ENCODE data around the gene SMIM41. TPM values are rescaled to one million over a fixed set of nuclear protein-coding genes. Genes with fewer than 3 reads are reported as not detected.
A peak's percentile ranks its signal among the peaks of the same experiment; 100 is the strongest.

The SMIM41 gene
- total RNA-seq, 2 donors from 2014 or later = not detected

GRCh38 chr12:52056801-52057637, 22.5 kb upstream of the SMIM41 start:
- Mint-ChIP-seq H3K27ac (no peak overlapping the region), H3K36me3 (ENCODE audit: low read depth) (peaks cover 69% of the 10 kb centered on the region), H3K27me3 (no peaks in the 10 kb centered on the region), H3K4me3 (no peak overlapping the region), H3K4me1 (no peaks in the 10 kb centered on the region), H3K9me3 (no peaks in the 10 kb centered on the region)
- ATAC-seq (replicated peaks) = no peak

GRCh38 chr12:52057638-52058576, 21.6 kb upstream of the SMIM41 start:
- no peaks in the 10 kb centered on the region for H3K27me3 Mint-ChIP-seq
- H3K27ac Mint-ChIP-seq = no peak overlapping the region
- H3K36me3 Mint-ChIP-seq (ENCODE audit: low read depth) = peaks cover 60% of the 10 kb centered on the region
- no peaks in the 10 kb centered on the region for H3K4me1 Mint-ChIP-seq
- no peak overlapping the region for H3K4me3 Mint-ChIP-seq
- no peak for ATAC-seq (replicated peaks)
- no peaks in the 10 kb centered on the region for H3K9me3 Mint-ChIP-seq

- Mint-ChIP-seq H3K4me1 (no peaks in the 10 kb centered on the region), H3K27ac (no peak overlapping the region), H3K4me3 (no peak overlapping the region), H3K9me3 (no peaks in the 10 kb centered on the region), H3K36me3 (ENCODE audit: low read depth) (peaks cover 51% of the 10 kb centered on the region), H3K27me3 (no peaks in the 10 kb centered on the region)
- no peak for ATAC-seq (replicated peaks)
Observed at GRCh38 chr12:52058631-52059361, 20.7 kb upstream of the SMIM41 start.

GRCh38 chr12:52059582-52060497, 19.7 kb upstream of the SMIM41 start:
- H3K9me3 Mint-ChIP-seq = no peaks in the 10 kb centered on the region
- peaks cover 41% of the 10 kb centered on the region for H3K36me3 Mint-ChIP-seq (ENCODE audit: low read depth)
- H3K27me3 Mint-ChIP-seq = no peaks in the 10 kb centered on the region
- ATAC-seq (replicated peaks) = no peak
- no peaks in the 10 kb centered on the region for H3K4me1 Mint-ChIP-seq
- no peak overlapping the region for H3K27ac Mint-ChIP-seq
- H3K4me3 Mint-ChIP-seq = no peak overlapping the region

GRCh38 chr12:52060498-52061177, 18.9 kb upstream of the SMIM41 start:
- ATAC-seq (replicated peaks) = no peak
- no peak overlapping the region for H3K4me3 Mint-ChIP-seq
- H3K4me1 Mint-ChIP-seq = peaks cover 5% of the 10 kb centered on the region
- no peaks in the 10 kb centered on the region for H3K9me3 Mint-ChIP-seq
- no peak overlapping the region for H3K27ac Mint-ChIP-seq
- no peaks in the 10 kb centered on the region for H3K27me3 Mint-ChIP-seq
- H3K36me3 Mint-ChIP-seq (ENCODE audit: low read depth) = peaks cover 33% of the 10 kb centered on the region

- peaks cover 24% of the 10 kb centered on the region for H3K36me3 Mint-ChIP-seq (ENCODE audit: low read depth)
- H3K27ac Mint-ChIP-seq = no peak overlapping the region
- no peaks in the 10 kb centered on the region for H3K9me3 Mint-ChIP-seq
- peaks cover 10% of the 10 kb centered on the region for H3K4me1 Mint-ChIP-seq
- ATAC-seq (replicated peaks) = no peak
- H3K4me3 Mint-ChIP-seq = no peak overlapping the region
- H3K27me3 Mint-ChIP-seq = no peaks in the 10 kb centered on the region
Observed at GRCh38 chr12:52061470-52062166, 17.9 kb upstream of the SMIM41 start.

GRCh38 chr12:52062167-52063081, 17.1 kb upstream of the SMIM41 start:
- peaks cover 15% of the 10 kb centered on the region for H3K4me1 Mint-ChIP-seq
- H3K4me3 Mint-ChIP-seq = no peak overlapping the region
- no peak overlapping the region for H3K27ac Mint-ChIP-seq
- no peaks in the 10 kb centered on the region for H3K27me3 Mint-ChIP-seq
- H3K36me3 Mint-ChIP-seq (ENCODE audit: low read depth) = peaks cover 16% of the 10 kb centered on the region
- no peak for ATAC-seq (replicated peaks)
- H3K9me3 Mint-ChIP-seq = no peaks in the 10 kb centered on the region

- no peak overlapping the region for H3K27ac Mint-ChIP-seq
- H3K4me3 Mint-ChIP-seq = no peak overlapping the region
- ATAC-seq (replicated peaks) = no peak
Observed at GRCh38 chr12:52063082-52063924, 16.2 kb upstream of the SMIM41 start.

GRCh38 chr12:52063981-52064649, 15.4 kb upstream of the SMIM41 start:
- Mint-ChIP-seq H3K4me1 (peaks cover 15% of the 10 kb centered on the region), H3K9me3 (no peaks in the 10 kb centered on the region), H3K27ac (no peak overlapping the region), H3K27me3 (no peaks in the 10 kb centered on the region), H3K36me3 (ENCODE audit: low read depth) (peaks cover 1% of the 10 kb centered on the region), H3K4me3 (no peak overlapping the region)
- no peak for ATAC-seq (replicated peaks)

More at GRCh38 chr12:52063082-52063924, 16.2 kb upstream of the SMIM41 start:
- H3K9me3 Mint-ChIP-seq = no peaks in the 10 kb centered on the region
- H3K36me3 Mint-ChIP-seq (ENCODE audit: low read depth) = peaks cover 9% of the 10 kb centered on the region
- no peaks in the 10 kb centered on the region for H3K27me3 Mint-ChIP-seq
- peaks cover 15% of the 10 kb centered on the region for H3K4me1 Mint-ChIP-seq

GRCh38 chr12:52066346-52067080, 13.0 kb upstream of the SMIM41 start:
- Mint-ChIP-seq H3K4me1 (peaks cover 26% of the 10 kb centered on the region), H3K36me3 (ENCODE audit: low read depth) (peaks cover 18% of the 10 kb centered on the region), H3K4me3 (peak overlapping the region; percentile 6), H3K27ac (peak overlapping the region; percentile 1), H3K9me3 (no peaks in the 10 kb centered on the region), H3K27me3 (no peaks in the 10 kb centered on the region)
- ATAC-seq (replicated peaks) = peak; percentile 45
